ENCODE data around the gene TUBB3.

- TF ChIP-seq CTCF (IDR thresholded peaks at IDR 0.05 in 8 of 11, conservative IDR thresholded peaks at IDR 0.05 in 3 of 11), result no peak
- no peak for TF ChIP-seq POLR2A (IDR thresholded peaks at IDR 0.05)
Observed at GRCh38 chr16:89961920-89962319, 38.8 kb downstream of the TUBB3 start.
